ENCODE measurements around the gene USP17L13.
"Not testable (repeated sequence)": the region's sequence is repeated elsewhere in the genome, so short reads cannot be mapped to it uniquely, and the experiment has no call there.

USP17L13 gene

GRCh38 chr4:9224596-9224995, at the start of gene USP17L13:
Gene USP17L13 (plus strand): TSS chr4:9224896. CDS start chr4:9224896, 0 bp downstream.
- not testable (repeated sequence) for H3K9me3 Mint-ChIP-seq; H3K36me3 Mint-ChIP-seq (ENCODE audit: low read depth); H3K27me3 Mint-ChIP-seq (ENCODE audit: low read depth); H3K4me1 Mint-ChIP-seq; H3K4me3 Mint-ChIP-seq; H3K27ac Mint-ChIP-seq

- H3K4me1 Mint-ChIP-seq; H3K27ac Mint-ChIP-seq; H3K27me3 Mint-ChIP-seq (ENCODE audit: low read depth); H3K4me3 Mint-ChIP-seq; H3K9me3 Mint-ChIP-seq; H3K36me3 Mint-ChIP-seq (ENCODE audit: low read depth): not testable (repeated sequence)
Measured at GRCh38 chr4:9210357-9210756, 14.3 kb upstream of the USP17L13 start, which contains the start of gene USP17L10. Gene USP17L10 (plus strand): TSS chr4:9210657. CDS start chr4:9210657, 0 bp downstream.

- not testable (repeated sequence) for H3K27me3 Mint-ChIP-seq (ENCODE audit: low read depth); H3K36me3 Mint-ChIP-seq (ENCODE audit: low read depth); H3K27ac Mint-ChIP-seq; H3K4me1 Mint-ChIP-seq; H3K4me3 Mint-ChIP-seq; H3K9me3 Mint-ChIP-seq
Measured at GRCh38 chr4:9214701-9215100, 10.0 kb upstream of the USP17L13 start.

GRCh38 chr4:9215105-9215504, 9.6 kb upstream of the USP17L13 start, which contains the start of gene USP17L11:
Gene USP17L11 (plus strand): TSS chr4:9215405. CDS start chr4:9215405, 0 bp downstream.
- H3K27ac Mint-ChIP-seq, H3K9me3 Mint-ChIP-seq: not testable (repeated sequence)

GRCh38 chr4:9219852-9220251, 4.8 kb upstream of the USP17L13 start, which contains the start of gene USP17L12:
Gene USP17L12 (plus strand): TSS chr4:9220152. CDS start chr4:9220152, 0 bp downstream.
- not testable (repeated sequence) for H3K27me3 Mint-ChIP-seq (ENCODE audit: low read depth); H3K36me3 Mint-ChIP-seq (ENCODE audit: low read depth); H3K27ac Mint-ChIP-seq

More at GRCh38 chr4:9215105-9215504, 9.6 kb upstream of the USP17L13 start, which contains the start of gene USP17L11:
- not testable (repeated sequence) for H3K36me3 Mint-ChIP-seq (ENCODE audit: low read depth); H3K27me3 Mint-ChIP-seq (ENCODE audit: low read depth); H3K4me1 Mint-ChIP-seq; H3K4me3 Mint-ChIP-seq

GRCh38 chr4:9230249-9230648, 5.6 kb downstream of the USP17L13 start:
- H3K4me3 Mint-ChIP-seq; H3K9me3 Mint-ChIP-seq; H3K4me1 Mint-ChIP-seq; H3K27me3 Mint-ChIP-seq (ENCODE audit: low read depth); H3K27ac Mint-ChIP-seq; H3K36me3 Mint-ChIP-seq (ENCODE audit: low read depth): not testable (repeated sequence)

More at GRCh38 chr4:9219852-9220251, 4.8 kb upstream of the USP17L13 start, which contains the start of gene USP17L12:
- not testable (repeated sequence) for H3K4me3 Mint-ChIP-seq, H3K4me1 Mint-ChIP-seq, H3K9me3 Mint-ChIP-seq

- H3K27me3 Mint-ChIP-seq (ENCODE audit: low read depth); H3K36me3 Mint-ChIP-seq (ENCODE audit: low read depth); H3K9me3 Mint-ChIP-seq; H3K27ac Mint-ChIP-seq; H3K4me3 Mint-ChIP-seq; H3K4me1 Mint-ChIP-seq: not testable (repeated sequence)
Measured at GRCh38 chr4:9234085-9234484, 9.4 kb downstream of the USP17L13 start, which contains the start of gene USP17L15. Gene USP17L15 (plus strand): TSS chr4:9234385. CDS start chr4:9234385, 0 bp downstream.

GRCh38 chr4:9238461-9238860, 13.8 kb downstream of the USP17L13 start:
- not testable (repeated sequence) for H3K4me3 Mint-ChIP-seq; H3K36me3 Mint-ChIP-seq (ENCODE audit: low read depth); H3K27me3 Mint-ChIP-seq (ENCODE audit: low read depth); H3K9me3 Mint-ChIP-seq; H3K27ac Mint-ChIP-seq; H3K4me1 Mint-ChIP-seq

GRCh38 chr4:9243579-9243978, 18.9 kb downstream of the USP17L13 start, which contains the start of gene USP17L17:
Gene USP17L17 (plus strand): TSS chr4:9243879. CDS start chr4:9243879, 0 bp downstream.
- H3K4me1 Mint-ChIP-seq; H3K4me3 Mint-ChIP-seq; H3K9me3 Mint-ChIP-seq; H3K36me3 Mint-ChIP-seq (ENCODE audit: low read depth); H3K27ac Mint-ChIP-seq; H3K27me3 Mint-ChIP-seq (ENCODE audit: low read depth): not testable (repeated sequence)

GRCh38 chr4:9247953-9248680, 23.4 kb downstream of the USP17L13 start, which contains the start of gene USP17L18:
Gene USP17L18 (plus strand): TSS chr4:9248630. CDS start chr4:9248630, 0 bp downstream.
- not testable (repeated sequence) for H3K27ac Mint-ChIP-seq; H3K4me3 Mint-ChIP-seq; H3K36me3 Mint-ChIP-seq (ENCODE audit: low read depth); H3K9me3 Mint-ChIP-seq; H3K27me3 Mint-ChIP-seq (ENCODE audit: low read depth); H3K4me1 Mint-ChIP-seq

- not testable (repeated sequence) for H3K27me3 Mint-ChIP-seq (ENCODE audit: low read depth); H3K4me1 Mint-ChIP-seq; H3K9me3 Mint-ChIP-seq; H3K27ac Mint-ChIP-seq; H3K4me3 Mint-ChIP-seq; H3K36me3 Mint-ChIP-seq (ENCODE audit: low read depth)
Measured at GRCh38 chr4:9253078-9253477, 28.4 kb downstream of the USP17L13 start, which contains the start of gene USP17L19. Gene USP17L19 (plus strand): TSS chr4:9253378. CDS start chr4:9253378, 0 bp downstream.

- not testable (repeated sequence) for H3K36me3 Mint-ChIP-seq (ENCODE audit: low read depth); H3K4me3 Mint-ChIP-seq; H3K4me1 Mint-ChIP-seq; H3K9me3 Mint-ChIP-seq; H3K27ac Mint-ChIP-seq; H3K27me3 Mint-ChIP-seq (ENCODE audit: low read depth)
Measured at GRCh38 chr4:9257824-9258223, 33.1 kb downstream of the USP17L13 start, which contains the start of gene USP17L20. Gene USP17L20 (plus strand): TSS chr4:9258124. CDS start chr4:9258124, 0 bp downstream.

GRCh38 chr4:9262572-9262971, 37.9 kb downstream of the USP17L13 start, which contains the start of gene USP17L21:
Gene USP17L21 (plus strand): TSS chr4:9262872. CDS start chr4:9262872, 0 bp downstream.
- not testable (repeated sequence) for H3K27ac Mint-ChIP-seq; H3K36me3 Mint-ChIP-seq (ENCODE audit: low read depth); H3K4me3 Mint-ChIP-seq; H3K27me3 Mint-ChIP-seq (ENCODE audit: low read depth); H3K9me3 Mint-ChIP-seq; H3K4me1 Mint-ChIP-seq

- not testable (repeated sequence) for H3K27ac Mint-ChIP-seq; H3K27me3 Mint-ChIP-seq (ENCODE audit: low read depth); H3K4me3 Mint-ChIP-seq; H3K9me3 Mint-ChIP-seq; H3K36me3 Mint-ChIP-seq (ENCODE audit: low read depth); H3K4me1 Mint-ChIP-seq
Measured at GRCh38 chr4:9267319-9267718, 42.6 kb downstream of the USP17L13 start, which contains the start of gene USP17L22. Gene USP17L22 (plus strand): TSS chr4:9267619. CDS start chr4:9267619, 0 bp downstream.

- not testable (repeated sequence) for H3K9me3 Mint-ChIP-seq; H3K4me3 Mint-ChIP-seq; H3K4me1 Mint-ChIP-seq; H3K27me3 Mint-ChIP-seq (ENCODE audit: low read depth); H3K36me3 Mint-ChIP-seq (ENCODE audit: low read depth); H3K27ac Mint-ChIP-seq
Measured at GRCh38 chr4:9271719-9272118, 47.0 kb downstream of the USP17L13 start.

Data from nephron (organoid).